A673 (cell line): ENCODE results near the gene SEL1L3.

Experiments used
- CTCF ChIP-seq: fragments of 300-800, 200-600 bp; sonication (generic); conservative IDR thresholded peaks from 2 replicates; pipeline ENCODE4 v1.5.1; 2017; ENCODE audit warnings: low read depth, mild to moderate bottlenecking, antibody characterized with exemption, low read length, moderate library complexity, mixed read lengths
- EZH2 ChIP-seq: fragments of 200-600 bp; sonication (generic); IDR thresholded peaks from 2 replicates; pipeline ENCODE4 v1.6.1; 2017; ENCODE audit warnings: borderline replicate concordance, low read depth, mild to moderate bottlenecking, mixed read lengths, antibody characterized with exemption, low read length; ENCODE audit not compliant: poor library complexity, severe bottlenecking

- TF ChIP-seq CTCF (no peak), EZH2 (no peak)
Measured at GRCh38 chr4:25811841-25812240, 50.9 kb downstream of the SEL1L3 start.
